Endothelial cell of umbilical vein (primary cell): ENCODE data around the gene ABCC5. TPM values are rescaled to one million over a fixed set of nuclear protein-coding genes. Genes with fewer than 3 reads are reported as not detected.
"Not testable (repeated sequence)": the region's sequence is repeated elsewhere in the genome, so short reads cannot be mapped to it uniquely, and the experiment has no call there.

Experiments used
- BruUV-seq: library from RNA; stranded (reverse); fragments of 400-500 nt; replicated peaks from 2 replicates; lab custom pipeline; 2021; lab: Mats Ljungman, UMichigan
- CTCF ChIA-PET: fragments of 300-600, 350-600 bp; sonication (Branson Sonifier 250); formaldehyde crosslinking; loops from one replicate; lab custom pipeline; 2021; ENCODE audit warnings: antibody characterized with exemption, inconsistent platforms; lab: Charles Lee
- POLR2A ChIA-PET: fragments of 300-600, 350-600 bp; sonication (Branson Sonifier 250); formaldehyde crosslinking; loops from one replicate; lab custom pipeline; 2021; ENCODE audit warnings: antibody characterized with exemption, inconsistent platforms; lab: Charles Lee
- DNase-seq: peaks from one replicate; pipeline ENCODE4 v3.0.0-alpha.2; 2011; ENCODE audit warnings: low read depth, low spot score
- FAIRE-seq: peaks from 2 replicates; lab custom pipeline; 2011; peaks lifted over from hg19 to GRCh38; lab: Jason Lieb, UNC
- H2AFZ ChIP-seq: 2 replicates; pipeline ENCODE4 v1.6.0; 2012; ENCODE audit warnings: low read depth, low read length, control low read depth, inconsistent platforms
- H3K27ac ChIP-seq: 2 replicates; pipeline ENCODE4 v1.5.1; 2011; ENCODE audit warnings: low read depth, mild to moderate bottlenecking, control low read depth, low read length, moderate library complexity; ENCODE audit not compliant: insufficient read depth
- H3K27me3 ChIP-seq, 2 experiments: 2 replicates each; pipeline versions ENCODE4 v1.6.0 to v1.6.1; 2011; ENCODE audit warnings: low read length in 2 of 2, mixed read lengths in 1 of 2; ENCODE audit not compliant: control insufficient read depth in 2 of 2, insufficient read depth in 2 of 2
- H3K36me3 ChIP-seq, 2 experiments: 2 replicates in 1 of 2; 3 replicates in 1 of 2; pipeline ENCODE4 v1.5.1; 2011; ENCODE audit warnings: low read length in 2 of 2, mild to moderate bottlenecking in 1 of 2, moderate library complexity in 1 of 2; ENCODE audit not compliant: control insufficient read depth in 2 of 2, insufficient read depth in 2 of 2; ENCODE audit errors: extremely low read depth in 1 of 2
- H3K4me1 ChIP-seq: 3 replicates; pipeline ENCODE4 v1.5.1; 2011; ENCODE audit warnings: mild to moderate bottlenecking, low read length; ENCODE audit not compliant: control insufficient read depth, insufficient read depth; ENCODE audit errors: extremely low read depth
- H3K4me2 ChIP-seq: 2 replicates; pipeline ENCODE4 v1.6.1; 2011; ENCODE audit warnings: low read length, control low read depth, mixed read lengths; ENCODE audit not compliant: insufficient read depth
- H3K4me3 ChIP-seq, 3 experiments: fragments of 200-600 bp in 1 of 3; sonication (generic), shearing (Covaris generic) in 1 of 3; replicated peaks in 1 of 3; 2 replicates each; pipeline ENCODE4 v1.5.1; 2011 to 2016; ENCODE audit warnings: control low read depth in 3 of 3, low read length in 3 of 3, mild to moderate bottlenecking in 2 of 3, inconsistent platforms in 1 of 3, low read depth in 1 of 3, moderate library complexity in 1 of 3; ENCODE audit not compliant: insufficient read depth in 1 of 3
- H3K79me2 ChIP-seq: 2 replicates; pipeline ENCODE4 v1.6.0; 2012; ENCODE audit warnings: low read length, inconsistent platforms; ENCODE audit not compliant: control insufficient read depth, insufficient read depth
- H3K9ac ChIP-seq: replicated peaks from 2 replicates; pipeline ENCODE3; 2011; ENCODE audit warnings: low read length, control low read depth; ENCODE audit not compliant: insufficient read depth; ENCODE audit errors: extremely low read depth
- H3K9me1 ChIP-seq: replicated peaks from 3 replicates; pipeline ENCODE4 v1.6.0; 2011; ENCODE audit warnings: mild to moderate bottlenecking, low read length; ENCODE audit not compliant: control insufficient read depth, insufficient read depth; ENCODE audit errors: extremely low read depth
- H3K9me3 ChIP-seq: replicated peaks from 2 replicates; pipeline ENCODE4 v1.5.1; 2012; ENCODE audit warnings: low read length, inconsistent platforms; ENCODE audit not compliant: control insufficient read depth, insufficient read depth
- H4K20me1 ChIP-seq: replicated peaks from 2 replicates; pipeline ENCODE3; 2011; ENCODE audit warnings: mild to moderate bottlenecking, low read length; ENCODE audit not compliant: control insufficient read depth, insufficient read depth; ENCODE audit errors: extremely low read depth
- GATA2 ChIP-seq: IDR thresholded peaks from 2 replicates; pipeline ENCODE4 v1.7.0; 2011; ENCODE audit warnings: low read depth, mild to moderate bottlenecking, moderate library complexity, mixed read lengths, low read length; ENCODE audit not compliant: insufficient read length, insufficient read depth
- MAX ChIP-seq: IDR thresholded peaks from 2 replicates; pipeline ENCODE4 v1.6.1; 2011; ENCODE audit not compliant: insufficient read depth, insufficient read length
- MYC ChIP-seq: IDR thresholded peaks from one replicate; pipeline ENCODE4 v1.6.1; 2011; ENCODE audit warnings: mild to moderate bottlenecking, low read depth, low read length
- POLR2AphosphoS5 ChIP-seq: IDR thresholded peaks from 2 replicates; pipeline ENCODE4 v1.6.1; 2012; ENCODE audit warnings: low read depth, mild to moderate bottlenecking, control low read depth, low read length, moderate library complexity; ENCODE audit not compliant: insufficient read depth
- dilution Hi-C: fragments of 300-500 bp; cut with MboI; formaldehyde crosslinking; loops from one replicate; pipeline ENCODE4 v1.15.0; 2019; ENCODE audit warnings: low sequenced_read_pairs; ENCODE audit not compliant: extremely low pct_ligation_motif_present
- intact Hi-C: fragments of 100-400 bp; cut with micrococcal nuclease; formaldehyde crosslinking; loops from one replicate; pipeline ENCODE4 v1.10.0; 2022
- polyA plus RNA-seq, 4 experiments: library from polyadenylated mRNA; depleted of rRNA in 3 of 4; stranded (reverse) in 3 of 4; unstranded in 1 of 4; fragments of >200 nt; gene quantifications; 2 replicates each; pipeline versions ENCODE4 v1.2.1 to v1.2.3, GENCODE V29; 2011 to 2012; ENCODE audit warnings: missing spikeins in 1 of 4
- total RNA-seq: library from RNA; stranded (reverse); gene quantifications from 2 replicates; pipeline ENCODE4 v1.2.3, GENCODE V29; 2021

Gene ABCC5
- total and polyA plus RNA-seq, 2 donors (not counting 3 experiments of a cell fraction or from before 2014, with no cell fraction given), result 22.5 to 24.6 TPM

- dilution Hi-C loops, result no loop called here
- BruUV-seq, result no TSS peak
- H3K4me1 ChIP-seq, result no peaks in the 10 kb centered on the region
- TF ChIP-seq POLR2AphosphoS5, result no peak
- no peak for TF ChIP-seq GATA2
- TF ChIP-seq MYC, result no peak
- no peak for TF ChIP-seq MAX
- ChIA-PET POLR2A (no interaction called here), CTCF (interaction anchor here (0.6 to 1.3 kb wide), 3 partner anchors 110 to 188 kb away, joined by 3 read pairs; no protein-coding TSS in a partner anchor)
- H4K20me1 ChIP-seq, result no peaks in the 10 kb centered on the region
- no peaks in the 10 kb centered on the region for H3K9me3 ChIP-seq
- H3K36me3 ChIP-seq, result no peaks in the 10 kb centered on the region
- H3K79me2 ChIP-seq, result no peaks in the 10 kb centered on the region
- H3K9ac ChIP-seq, result no peak overlapping the region
- H2AFZ ChIP-seq, result no peak overlapping the region
- intact Hi-C loops, result no loop called here
- no peak overlapping the region for H3K4me3 ChIP-seq
- no peak for DNase-seq
- H3K4me2 ChIP-seq, result no peak overlapping the region
- peak; percentile 31 for FAIRE-seq
- peaks cover 8 to 9% of the 10 kb centered on the region in 2 experiments for H3K27me3 ChIP-seq
- no peaks in the 10 kb centered on the region for H3K9me1 ChIP-seq
- no peak overlapping the region for H3K27ac ChIP-seq
Measured at GRCh38 chr3:184039414-184039813, 21.7 kb upstream of the ABCC5 start.

- H2AFZ ChIP-seq, H3K9me1 ChIP-seq, BruUV-seq, H4K20me1 ChIP-seq, H3K27me3 ChIP-seq, H3K9me3 ChIP-seq, FAIRE-seq, H3K79me2 ChIP-seq, H3K4me2 ChIP-seq, H3K4me3 ChIP-seq, H3K9ac ChIP-seq, H3K27ac ChIP-seq, H3K36me3 ChIP-seq, POLR2A ChIA-PET, H3K4me1 ChIP-seq, CTCF ChIA-PET, dilution Hi-C loops, intact Hi-C loops, DNase-seq: not testable (repeated sequence)
Measured at GRCh38 chr3:184038307-184038706, 20.6 kb upstream of the ABCC5 start.
